GM12878 (cell line): ENCODE measurements around the gene FGFBP3. TPM values are rescaled to one million over a fixed set of nuclear protein-coding genes. Genes with fewer than 3 reads are reported as not detected.

ENCODE experiments used
- ATAC-seq: fragments of 200-7000 bp; cut with Tn5 transposase; 3 replicates; pipeline ENCODE4 v1.9.1; 2020; ENCODE audit warnings: mild to moderate bottlenecking, moderate library complexity
- BruUV-seq: library from RNA; stranded (reverse); fragments of 400-500 nt; replicated peaks from 2 replicates; lab custom pipeline; 2021; lab: Mats Ljungman, UMichigan
- CTCF ChIA-PET: fragments of 300-600 bp; sonication (Branson Sonifier 250); formaldehyde crosslinking; extraction: SDS; loops from one replicate; lab custom pipeline; 2021; ENCODE audit warnings: inconsistent platforms; lab: Yijun Ruan, JAX
- POLR2A ChIA-PET: fragments of 350-600 bp; formaldehyde crosslinking; extraction: SDS; loops from one replicate; lab custom pipeline; 2021; ENCODE audit warnings: inconsistent platforms; lab: Charles Lee
- RAD21 ChIA-PET: fragments of 300-600 bp; sonication (Branson Sonifier 250); formaldehyde crosslinking; loops from one replicate; lab custom pipeline; 2023; ENCODE audit warnings: antibody characterized with exemption; ENCODE audit not compliant: unreplicated experiment; lab: Charles Lee
- SMC1A ChIA-PET: fragments of 300-600 bp; sonication (Branson Sonifier 250); formaldehyde crosslinking; loops from one replicate; lab custom pipeline; 2023; ENCODE audit not compliant: unreplicated experiment, uncharacterized antibody; lab: Charles Lee
- DNase-seq: peaks from one replicate; pipeline ENCODE4 v3.0.0-alpha.2; 2011; ENCODE audit warnings: low read depth, low spot score
- FAIRE-seq: peaks from 3 replicates; lab custom pipeline; 2011; peaks lifted over from hg19 to GRCh38; lab: Jason Lieb, UNC
- H2AFZ ChIP-seq: 2 replicates; pipeline ENCODE4 v1.6.0; 2011; ENCODE audit warnings: low read depth, low read length, control low read depth; ENCODE audit not compliant: control insufficient read depth
- H3K27ac ChIP-seq: 2 replicates; pipeline ENCODE4 v1.5.1; 2011; ENCODE audit warnings: control low read depth; ENCODE audit not compliant: control insufficient read depth, insufficient read depth
- H3K27me3 ChIP-seq, 2 experiments: replicated peaks in 1 of 2; 2 replicates each; pipeline versions ENCODE4 v1.6.0 to v1.6.1; 2011; ENCODE audit warnings: low read length in 1 of 2; ENCODE audit not compliant: control insufficient read depth in 2 of 2, insufficient read depth in 2 of 2
- H3K36me3 ChIP-seq, 2 experiments: 2 replicates each; pipeline ENCODE4 v1.5.1; 2011; ENCODE audit warnings: low read length in 1 of 2; ENCODE audit not compliant: control insufficient read depth in 2 of 2, insufficient read depth in 2 of 2
- H3K4me1 ChIP-seq: 2 replicates; pipeline ENCODE4 v1.6.1; 2011; ENCODE audit warnings: mild to moderate bottlenecking, low read length, moderate library complexity, mixed read lengths; ENCODE audit not compliant: control insufficient read depth, insufficient read depth
- H3K4me2 ChIP-seq: 2 replicates; pipeline ENCODE4 v1.6.0; 2011; ENCODE audit warnings: control low read depth; ENCODE audit not compliant: control insufficient read depth, insufficient read depth
- H3K4me3 ChIP-seq: fragments of 200-600 bp; sonication (generic); 2 replicates; pipeline ENCODE4 v1.5.1; 2016
- H3K79me2 ChIP-seq: 2 replicates; pipeline ENCODE4 v1.6.0; 2011; ENCODE audit warnings: low read length; ENCODE audit not compliant: control insufficient read depth, insufficient read depth
- H3K9ac ChIP-seq: 2 replicates; pipeline ENCODE4 v1.8.0; 2011; ENCODE audit warnings: low read length, control low read depth, mixed read lengths; ENCODE audit not compliant: control insufficient read depth, insufficient read depth
- H3K9me3 ChIP-seq: replicated peaks from 3 replicates; pipeline ENCODE4 v1.5.1; 2011; ENCODE audit warnings: mild to moderate bottlenecking, low read length; ENCODE audit not compliant: control insufficient read depth, insufficient read depth
- H4K20me1 ChIP-seq: 2 replicates; pipeline ENCODE4 v1.6.0; 2011; ENCODE audit not compliant: control insufficient read depth, insufficient read depth
- BHLHE40 ChIP-seq, 2 experiments: fragments of 450-650 bp in 1 of 2; IDR thresholded peaks; 2 replicates each; pipeline ENCODE4 v1.6.1; 2011 to 2017; ENCODE audit warnings: low read depth in 2 of 2, borderline replicate concordance in 1 of 2, improper control_type of control experiment in 1 of 2, low read length in 1 of 2, mild to moderate bottlenecking in 1 of 2
- E4F1 ChIP-seq: fragments of 450-650 bp; IDR thresholded peaks from 2 replicates; pipeline ENCODE4 v1.6.1; 2018; ENCODE audit warnings: borderline replicate concordance, mild to moderate bottlenecking; ENCODE audit not compliant: partially characterized antibody
- FOXK2 ChIP-seq: fragments of 450-650 bp; IDR thresholded peaks from 2 replicates; pipeline ENCODE4 v1.6.1; 2017; ENCODE audit warnings: mild to moderate bottlenecking, moderate library complexity
- HDGF ChIP-seq: fragments of 450-650 bp; IDR thresholded peaks from 2 replicates; pipeline ENCODE4 v1.6.1; 2016; ENCODE audit warnings: antibody characterized with exemption
- MYC ChIP-seq: IDR thresholded peaks from 2 replicates; pipeline ENCODE4 v1.6.1; 2011; ENCODE audit warnings: mild to moderate bottlenecking, low read length, moderate library complexity, inconsistent platforms; ENCODE audit not compliant: insufficient read depth, insufficient replicate concordance, insufficient read length, severe bottlenecking
- NFXL1 ChIP-seq: fragments of 450-650 bp; IDR thresholded peaks from 2 replicates; pipeline ENCODE4 v1.6.1; 2017; ENCODE audit warnings: antibody characterized with exemption, mild to moderate bottlenecking, borderline replicate concordance
- ZBTB4 ChIP-seq: fragments of 450-650 bp; formaldehyde crosslinking; IDR thresholded peaks from 2 replicates; pipeline ENCODE4 v1.4.0; 2022; ENCODE audit warnings: mild to moderate bottlenecking, moderate library complexity
- WGBS: methylation state at CpG from one replicate; pipeline ENCODE4 v1.1.6; 2016; ENCODE audit warnings: low lambda C conversion rate; ENCODE audit not compliant: insufficient replicate concordance, insufficient coverage; ENCODE audit errors: missing lambda C conversion rate; 5-methylcytosine and 5-hydroxymethylcytosine counted together
- in situ Hi-C: fragments of 300-500 bp; cut with MboI; formaldehyde crosslinking; loops from 9 replicates; pipeline ENCODE4 v1.14.3; 2018; ENCODE audit warnings: mixed read lengths
- intact Hi-C: fragments of 100-400 bp; cut with micrococcal nuclease; formaldehyde crosslinking; loops from one replicate; pipeline ENCODE4 v1.14.2; 2022; ENCODE audit not compliant: unreplicated experiment
- polyA plus RNA-seq, 11 experiments: library from polyadenylated mRNA; depleted of rRNA in 4 of 11; unstranded in 6 of 11; stranded (reverse) in 5 of 11; fragments of >200 nt; fragmentation: Nextera tagmentation in 4 of 11; fragmentation: Illumina TruSeq in 1 of 11; extraction: Ambion mirVana in 4 of 11; extraction: Trizol in 1 of 11; gene quantifications; 1 replicate in 1 of 11; 2 replicates in 10 of 11; pipeline versions ENCODE4 v1.2.1 to v1.2.3, GENCODE V29; 2011 to 2016; ENCODE audit warnings: inconsistent platforms in 2 of 11, missing spikeins in 2 of 11, low read depth in 1 of 11
- total RNA-seq, 4 experiments: library from RNA; depleted of rRNA in 3 of 4; stranded (reverse); fragments of >200 nt in 3 of 4; fragmentation: Illumina TruSeq in 1 of 4; extraction: Trizol in 1 of 4; gene quantifications; 2 replicates each; pipeline versions ENCODE4 v1.2.1 to v1.2.3, GENCODE V29; 2013 to 2021

Gene FGFBP3
- total and polyA plus RNA-seq, 10 of the 15 experiments (the other 5 are each of a cell fraction or from before 2014, with no cell fraction given) = 0.08 to 1.0 (median 0.23) TPM

- no peak overlapping the region for H3K4me3 ChIP-seq
- no peaks in the 10 kb centered on the region for H3K9me3 ChIP-seq
- in situ Hi-C loops (no loop called here), intact Hi-C loops (no loop called here)
- 39% methylated on average over 20 of the region's 20 CpGs for WGBS
- no peak for DNase-seq
- H3K4me1 ChIP-seq = peaks cover 4% of the 10 kb centered on the region
- no peak overlapping the region for H3K4me2 ChIP-seq
- TF ChIP-seq MYC = no peak
- TF ChIP-seq ZBTB4 = no peak
- TF ChIP-seq FOXK2 = no peak
- no peak for TF ChIP-seq NFXL1
- TF ChIP-seq E4F1 = no peak
- TF ChIP-seq BHLHE40 (IDR thresholded peaks at IDR 0.05; ENCODE audit: borderline replicate concordance in 1 of 2, low read depth in 2 of 2, low read length in 1 of 2) = no peak
- no peak for TF ChIP-seq HDGF
- no peak overlapping the region for H3K9ac ChIP-seq
- no peak overlapping the region for H2AFZ ChIP-seq
- no peak overlapping the region for H3K27ac ChIP-seq
- ChIA-PET CTCF (interaction anchor here (1.4 kb wide), 1 partner anchor 27 kb away, joined by 4 read pairs; no protein-coding TSS in a partner anchor), SMC1A (interaction anchor here (1.3 kb wide), 1 partner anchor 10 kb away, joined by 3 read pairs; no protein-coding TSS in a partner anchor), POLR2A (no interaction called here), RAD21 (no interaction called here)
- no peak for ATAC-seq
- no peaks in the 10 kb centered on the region for H3K79me2 ChIP-seq
- H3K27me3 ChIP-seq = peaks cover 2 to 11% of the 10 kb centered on the region in 2 experiments; a peak in 3 of 4 replicates
- no TSS peak for BruUV-seq
- no peak for FAIRE-seq
- H4K20me1 ChIP-seq = no peaks in the 10 kb centered on the region
- no peaks in the 10 kb centered on the region for H3K36me3 ChIP-seq
Observed at GRCh38 chr10:91883549-91884444, 25.5 kb downstream of the FGFBP3 start.
